GM12878 (cell line): Measurements from ENCODE around the gene BICC1. TPM values are rescaled to one million over a fixed set of nuclear protein-coding genes. Genes with fewer than 3 reads are reported as not detected.

ENCODE experiments used
- ATAC-seq: fragments of 200-7000 bp; cut with Tn5 transposase; 3 replicates; pipeline ENCODE4 v1.9.1; 2020; ENCODE audit warnings: mild to moderate bottlenecking, moderate library complexity
- BruUV-seq: library from RNA; stranded (reverse); fragments of 400-500 nt; replicated peaks from 2 replicates; lab custom pipeline; 2021; lab: Mats Ljungman, UMichigan
- CTCF ChIA-PET: fragments of 300-600 bp; sonication (Branson Sonifier 250); formaldehyde crosslinking; extraction: SDS; loops from one replicate; lab custom pipeline; 2021; ENCODE audit warnings: inconsistent platforms; lab: Yijun Ruan, JAX
- POLR2A ChIA-PET: fragments of 350-600 bp; formaldehyde crosslinking; extraction: SDS; loops from one replicate; lab custom pipeline; 2021; ENCODE audit warnings: inconsistent platforms; lab: Charles Lee
- RAD21 ChIA-PET: fragments of 300-600 bp; sonication (Branson Sonifier 250); formaldehyde crosslinking; loops from one replicate; lab custom pipeline; 2023; ENCODE audit warnings: antibody characterized with exemption; ENCODE audit not compliant: unreplicated experiment; lab: Charles Lee
- SMC1A ChIA-PET: fragments of 300-600 bp; sonication (Branson Sonifier 250); formaldehyde crosslinking; loops from one replicate; lab custom pipeline; 2023; ENCODE audit not compliant: unreplicated experiment, uncharacterized antibody; lab: Charles Lee
- DNase-seq: peaks from one replicate; pipeline ENCODE4 v3.0.0-alpha.2; 2011; ENCODE audit warnings: low read depth, low spot score
- FAIRE-seq: peaks from 3 replicates; lab custom pipeline; 2011; peaks lifted over from hg19 to GRCh38; lab: Jason Lieb, UNC
- H2AFZ ChIP-seq: 2 replicates; pipeline ENCODE4 v1.6.0; 2011; ENCODE audit warnings: low read depth, low read length, control low read depth; ENCODE audit not compliant: control insufficient read depth
- H3K27ac ChIP-seq: 2 replicates; pipeline ENCODE4 v1.5.1; 2011; ENCODE audit warnings: control low read depth; ENCODE audit not compliant: control insufficient read depth, insufficient read depth
- H3K27me3 ChIP-seq, 2 experiments: replicated peaks in 1 of 2; 2 replicates each; pipeline versions ENCODE4 v1.6.0 to v1.6.1; 2011; ENCODE audit warnings: low read length in 1 of 2; ENCODE audit not compliant: control insufficient read depth in 2 of 2, insufficient read depth in 2 of 2
- H3K36me3 ChIP-seq, 2 experiments: 2 replicates each; pipeline ENCODE4 v1.5.1; 2011; ENCODE audit warnings: low read length in 1 of 2; ENCODE audit not compliant: control insufficient read depth in 2 of 2, insufficient read depth in 2 of 2
- H3K4me1 ChIP-seq: 2 replicates; pipeline ENCODE4 v1.6.1; 2011; ENCODE audit warnings: mild to moderate bottlenecking, low read length, moderate library complexity, mixed read lengths; ENCODE audit not compliant: control insufficient read depth, insufficient read depth
- H3K4me2 ChIP-seq: 2 replicates; pipeline ENCODE4 v1.6.0; 2011; ENCODE audit warnings: control low read depth; ENCODE audit not compliant: control insufficient read depth, insufficient read depth
- H3K4me3 ChIP-seq: fragments of 200-600 bp; sonication (generic); 2 replicates; pipeline ENCODE4 v1.5.1; 2016
- H3K79me2 ChIP-seq: 2 replicates; pipeline ENCODE4 v1.6.0; 2011; ENCODE audit warnings: low read length; ENCODE audit not compliant: control insufficient read depth, insufficient read depth
- H3K9ac ChIP-seq: 2 replicates; pipeline ENCODE4 v1.8.0; 2011; ENCODE audit warnings: low read length, control low read depth, mixed read lengths; ENCODE audit not compliant: control insufficient read depth, insufficient read depth
- H3K9me3 ChIP-seq: replicated peaks from 3 replicates; pipeline ENCODE4 v1.5.1; 2011; ENCODE audit warnings: mild to moderate bottlenecking, low read length; ENCODE audit not compliant: control insufficient read depth, insufficient read depth
- H4K20me1 ChIP-seq: 2 replicates; pipeline ENCODE4 v1.6.0; 2011; ENCODE audit not compliant: control insufficient read depth, insufficient read depth
- ATF2 ChIP-seq: IDR thresholded peaks from 2 replicates; pipeline ENCODE4 v1.6.1; 2012; ENCODE audit warnings: low read length, inconsistent platforms
- BCLAF1 ChIP-seq: fragments of 450-650 bp; IDR thresholded peaks from 2 replicates; pipeline ENCODE4 v1.6.1; 2017; ENCODE audit warnings: antibody characterized with exemption, mild to moderate bottlenecking, moderate library complexity
- FOXK2 ChIP-seq: fragments of 450-650 bp; IDR thresholded peaks from 2 replicates; pipeline ENCODE4 v1.6.1; 2017; ENCODE audit warnings: mild to moderate bottlenecking, moderate library complexity
- HCFC1 ChIP-seq: fragments of 150-350 bp; IDR thresholded peaks from 2 replicates; pipeline ENCODE4 v1.6.1; 2014; ENCODE audit warnings: low read length
- NFYB ChIP-seq: IDR thresholded peaks from 2 replicates; pipeline ENCODE4 v1.6.1; 2011; ENCODE audit warnings: low read depth, mild to moderate bottlenecking, low read length, improper control_type of control experiment, moderate library complexity; ENCODE audit not compliant: insufficient read depth
- PBX3 ChIP-seq: IDR thresholded peaks from 2 replicates; pipeline ENCODE4 v1.6.1; 2011; ENCODE audit warnings: mild to moderate bottlenecking, low read depth, low read length, moderate library complexity; ENCODE audit not compliant: insufficient replicate concordance
- POLR2AphosphoS2 ChIP-seq: IDR thresholded peaks from 2 replicates; pipeline ENCODE4 v1.6.1; 2011; ENCODE audit warnings: low read depth, mild to moderate bottlenecking, low read length, improper control_type of control experiment, moderate library complexity
- POU2F2 ChIP-seq: IDR thresholded peaks from 3 replicates; pipeline ENCODE4 v1.6.1; 2011; ENCODE audit warnings: low read depth, mild to moderate bottlenecking, low read length, borderline replicate concordance
- RAD21 ChIP-seq: IDR thresholded peaks from 2 replicates; pipeline ENCODE4 v1.6.1; 2011; ENCODE audit warnings: mild to moderate bottlenecking, low read depth, low read length, moderate library complexity; ENCODE audit not compliant: insufficient read depth
- SMARCA5 ChIP-seq: fragments of 450-650 bp; IDR thresholded peaks from 2 replicates; pipeline ENCODE4 v1.6.1; 2017; ENCODE audit warnings: mild to moderate bottlenecking
- SP1 ChIP-seq: IDR thresholded peaks from one replicate; pipeline ENCODE4 v1.6.1; 2011; ENCODE audit warnings: low read depth, low read length
- STAT3 ChIP-seq: IDR thresholded peaks from 2 replicates; pipeline ENCODE4 v1.6.1; 2011; ENCODE audit warnings: low read depth, low read length, improper control_type of control experiment
- ZSCAN29 ChIP-seq: fragments of 450-650 bp; IDR thresholded peaks from 2 replicates; pipeline ENCODE4 v1.6.1; 2017; ENCODE audit warnings: mild to moderate bottlenecking, moderate library complexity
- WGBS: methylation state at CpG from one replicate; pipeline ENCODE4 v1.1.6; 2016; ENCODE audit warnings: low lambda C conversion rate; ENCODE audit not compliant: insufficient replicate concordance, insufficient coverage; ENCODE audit errors: missing lambda C conversion rate; 5-methylcytosine and 5-hydroxymethylcytosine counted together
- in situ Hi-C: fragments of 300-500 bp; cut with MboI; formaldehyde crosslinking; loops from 9 replicates; pipeline ENCODE4 v1.14.3; 2018; ENCODE audit warnings: mixed read lengths
- intact Hi-C: fragments of 100-400 bp; cut with micrococcal nuclease; formaldehyde crosslinking; loops from one replicate; pipeline ENCODE4 v1.14.2; 2022; ENCODE audit not compliant: unreplicated experiment
- polyA plus RNA-seq, 11 experiments: library from polyadenylated mRNA; depleted of rRNA in 4 of 11; unstranded in 6 of 11; stranded (reverse) in 5 of 11; fragments of >200 nt; fragmentation: Nextera tagmentation in 4 of 11; fragmentation: Illumina TruSeq in 1 of 11; extraction: Ambion mirVana in 4 of 11; extraction: Trizol in 1 of 11; gene quantifications; 1 replicate in 1 of 11; 2 replicates in 10 of 11; pipeline versions ENCODE4 v1.2.1 to v1.2.3, GENCODE V29; 2011 to 2016; ENCODE audit warnings: inconsistent platforms in 2 of 11, missing spikeins in 2 of 11, low read depth in 1 of 11
- total RNA-seq, 4 experiments: library from RNA; depleted of rRNA in 3 of 4; stranded (reverse); fragments of >200 nt in 3 of 4; fragmentation: Illumina TruSeq in 1 of 4; extraction: Trizol in 1 of 4; gene quantifications; 2 replicates each; pipeline versions ENCODE4 v1.2.1 to v1.2.3, GENCODE V29; 2013 to 2021

BICC1 gene
- total and polyA plus RNA-seq, 10 of the 15 experiments (the other 5 are each of a cell fraction or from before 2014, with no cell fraction given): 0.01 to 0.10 (median 0.04) TPM; not detected in 5

GRCh38 chr10:58723186-58723585, 210.5 kb downstream of the BICC1 start:
- ATAC-seq (no peak), DNase-seq (no peak), FAIRE-seq (no peak)
- Histone ChIP-seq H3K79me2 (no peaks in the 10 kb centered on the region), H3K4me2 (no peak overlapping the region), H3K9ac (no peak overlapping the region), H4K20me1 (no peaks in the 10 kb centered on the region), H2AFZ (no peak overlapping the region), H3K4me1 (no peaks in the 10 kb centered on the region), H3K27ac (no peak overlapping the region), H3K9me3 (no peaks in the 10 kb centered on the region), H3K27me3 (0 out of 4 replicates have a peak, but pooled peaks cover 0 to 2% of the 10 kb centered on the region in 2 experiments), H3K36me3 (no peaks in the 10 kb centered on the region), H3K4me3 (no peak overlapping the region)
- SMC1A ChIA-PET: interaction anchor here (1.3 to 1.8 kb wide), 2 partner anchors 17 to 21 kb away, joined by 3 to 5 read pairs; no protein-coding TSS in a partner anchor
- CTCF ChIA-PET: interaction anchor here (1.1 kb wide), 1 partner anchor 10 kb away, joined by 3 read pairs; no protein-coding TSS in a partner anchor
- POLR2A ChIA-PET: no interaction called here
- in situ Hi-C loops: no loop called here
- TF ChIP-seq RAD21 (no peak), NFYB (no peak)
- intact Hi-C loops: no loop called here
- no TSS peak for BruUV-seq
- RAD21 ChIA-PET: no interaction called here
- WGBS: 9% methylated on average over 2 of the region's 2 CpGs

GRCh38 chr10:58723966-58724365, 211.3 kb downstream of the BICC1 start:
- DNase-seq (no peak), FAIRE-seq (no peak), ATAC-seq (no peak)
- no TSS peak for BruUV-seq
- Histone ChIP-seq H3K9ac (no peak overlapping the region), H3K27me3 (0 out of 4 replicates have a peak, but pooled peaks cover 0 to 2% of the 10 kb centered on the region in 2 experiments), H3K79me2 (no peaks in the 10 kb centered on the region), H3K4me3 (no peak overlapping the region), H4K20me1 (no peaks in the 10 kb centered on the region), H3K4me2 (no peak overlapping the region), H3K9me3 (no peaks in the 10 kb centered on the region), H3K27ac (no peak overlapping the region), H3K4me1 (no peaks in the 10 kb centered on the region), H3K36me3 (no peaks in the 10 kb centered on the region), H2AFZ (no peak overlapping the region)
- POLR2A ChIA-PET: no interaction called here
- SMC1A ChIA-PET: interaction anchor here (1.8 kb wide), 1 partner anchor 20 kb away, joined by 5 read pairs; no protein-coding TSS in a partner anchor
- CTCF ChIA-PET: interaction anchor here (1.1 kb wide), 1 partner anchor 9 kb away, joined by 3 read pairs; no protein-coding TSS in a partner anchor
- WGBS: 22% methylated on average over 1 of the region's 1 CpG
- in situ Hi-C loops (no loop called here), intact Hi-C loops (no loop called here)
- RAD21 ChIA-PET: no interaction called here
- TF ChIP-seq HCFC1 (no peak), STAT3 (no peak), ZSCAN29 (no peak), SMARCA5 (no peak), BCLAF1 (no peak), POLR2AphosphoS2 (no peak), SP1 (no peak), FOXK2 (no peak), PBX3 (no peak), POU2F2 (no peak), ATF2 (no peak)
